Cardiac muscle cell (in vitro differentiated cells and primary cell): Measurements from ENCODE around the gene SELENOH. TPM values are rescaled to one million over a fixed set of nuclear protein-coding genes. Genes with fewer than 3 reads are reported as not detected.
A peak's percentile ranks its signal among the peaks of the same experiment; 100 is the strongest.
"Not testable (repeated sequence)": the region's sequence is repeated elsewhere in the genome, so short reads cannot be mapped to it uniquely, and the experiment has no call there.

Experiments used
- DNase-seq, 2 donors: peaks; one replicate each; pipeline versions ENCODE4 v3.0.0 to v3.0.0-alpha.2; 2010 to 2017; ENCODE audit warnings: low read depth in 1 of 2, low spot score in 1 of 2
- H3K27ac ChIP-seq: fragments of 200-600 bp; sonication (generic); 2 replicates; pipeline ENCODE4 v1.5.1; 2016
- H3K27me3 ChIP-seq: fragments of 200-600 bp; sonication (generic); 2 replicates; pipeline ENCODE4 v1.6.0; 2016; ENCODE audit warnings: control low read depth
- H3K36me3 ChIP-seq: fragments of 200-600 bp; sonication (generic); 2 replicates; pipeline ENCODE4 v1.5.1; 2016; ENCODE audit warnings: control low read depth
- H3K4me1 ChIP-seq: fragments of 200-600 bp; sonication (generic); 2 replicates; pipeline ENCODE4 v1.8.1; 2017; ENCODE audit warnings: low read depth, mild to moderate bottlenecking, mixed run types
- H3K4me3 ChIP-seq: fragments of 200-600 bp; sonication (generic); 2 replicates; pipeline ENCODE4 v1.5.1; 2016; ENCODE audit warnings: mild to moderate bottlenecking
- H3K9me3 ChIP-seq: fragments of 200-600 bp; sonication (generic); 2 replicates; pipeline ENCODE4 v1.5.1; 2017; ENCODE audit warnings: low read depth, mild to moderate bottlenecking, control low read depth
- polyA plus RNA-seq: library from polyadenylated mRNA; unstranded; fragments of >200 nt; fragmentation: Nextera tagmentation; extraction: Ambion mirVana; gene quantifications from 2 replicates; pipeline ENCODE4 v1.2.1, GENCODE V29; 2016
- total RNA-seq: library from RNA; depleted of rRNA; stranded (reverse); fragments of >200 nt; gene quantifications from 2 replicates; pipeline ENCODE4 v1.2.3, GENCODE V29; 2016
- TF ChIP-seq, protein P1 (sequence below): IDR thresholded peaks from 2 replicates; pipeline ENCODE4 v1.5.1; 2012; ENCODE audit warnings: low read depth, mild to moderate bottlenecking, low read length

Gene SELENOH
- total and polyA plus RNA-seq, 2 experiments from 2014 or later: 289 to 311 TPM

GRCh38 chr11:57713835-57714234 is 27.5 kb upstream of the SELENOH start:
- no peaks in the 10 kb centered on the region for H3K9me3 ChIP-seq
- H3K27ac ChIP-seq: no peak overlapping the region
- TF ChIP-seq, protein P1, sequence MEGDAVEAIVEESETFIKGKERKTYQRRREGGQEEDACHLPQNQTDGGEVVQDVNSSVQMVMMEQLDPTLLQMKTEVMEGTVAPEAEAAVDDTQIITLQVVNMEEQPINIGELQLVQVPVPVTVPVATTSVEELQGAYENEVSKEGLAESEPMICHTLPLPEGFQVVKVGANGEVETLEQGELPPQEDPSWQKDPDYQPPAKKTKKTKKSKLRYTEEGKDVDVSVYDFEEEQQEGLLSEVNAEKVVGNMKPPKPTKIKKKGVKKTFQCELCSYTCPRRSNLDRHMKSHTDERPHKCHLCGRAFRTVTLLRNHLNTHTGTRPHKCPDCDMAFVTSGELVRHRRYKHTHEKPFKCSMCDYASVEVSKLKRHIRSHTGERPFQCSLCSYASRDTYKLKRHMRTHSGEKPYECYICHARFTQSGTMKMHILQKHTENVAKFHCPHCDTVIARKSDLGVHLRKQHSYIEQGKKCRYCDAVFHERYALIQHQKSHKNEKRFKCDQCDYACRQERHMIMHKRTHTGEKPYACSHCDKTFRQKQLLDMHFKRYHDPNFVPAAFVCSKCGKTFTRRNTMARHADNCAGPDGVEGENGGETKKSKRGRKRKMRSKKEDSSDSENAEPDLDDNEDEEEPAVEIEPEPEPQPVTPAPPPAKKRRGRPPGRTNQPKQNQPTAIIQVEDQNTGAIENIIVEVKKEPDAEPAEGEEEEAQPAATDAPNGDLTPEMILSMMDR: no peak
- H3K36me3 ChIP-seq: no peaks in the 10 kb centered on the region
- DNase-seq: no peak
- no peaks in the 10 kb centered on the region for H3K27me3 ChIP-seq
- peaks cover 15% of the 10 kb centered on the region for H3K4me1 ChIP-seq
- peak overlapping the region; percentile 68 for H3K4me3 ChIP-seq

GRCh38 chr11:57716726-57717125 is 24.6 kb upstream of the SELENOH start:
- H3K27me3 ChIP-seq, H3K4me3 ChIP-seq, DNase-seq, H3K27ac ChIP-seq, H3K9me3 ChIP-seq, H3K36me3 ChIP-seq: not testable (repeated sequence)
- peaks cover 11% of the 10 kb centered on the region for H3K4me1 ChIP-seq

- no peaks in the 10 kb centered on the region for H3K27me3 ChIP-seq
- H3K4me3 ChIP-seq: no peak overlapping the region
- no peak for DNase-seq
- TF ChIP-seq, protein P1: no peak
- no peaks in the 10 kb centered on the region for H3K4me1 ChIP-seq
- no peaks in the 10 kb centered on the region for H3K36me3 ChIP-seq
- H3K9me3 ChIP-seq: no peaks in the 10 kb centered on the region
- H3K27ac ChIP-seq: no peak overlapping the region
Measured at GRCh38 chr11:57727185-57727584, 14.1 kb upstream of the SELENOH start.

GRCh38 chr11:57728829-57729228 is 12.5 kb upstream of the SELENOH start:
- H3K9me3 ChIP-seq: no peaks in the 10 kb centered on the region
- TF ChIP-seq, protein P1: no peak
- DNase-seq: no peak
- H3K4me3 ChIP-seq: no peak overlapping the region
- H3K27ac ChIP-seq: peak overlapping the region; percentile 73
- H3K36me3 ChIP-seq: no peaks in the 10 kb centered on the region
- no peaks in the 10 kb centered on the region for H3K4me1 ChIP-seq
- no peaks in the 10 kb centered on the region for H3K27me3 ChIP-seq

- no peaks in the 10 kb centered on the region for H3K4me1 ChIP-seq
- TF ChIP-seq, protein P1: no peak
- H3K27me3 ChIP-seq: no peaks in the 10 kb centered on the region
- DNase-seq: no peak
- H3K9me3 ChIP-seq: no peaks in the 10 kb centered on the region
- H3K27ac ChIP-seq: peak overlapping the region; percentile 73
- H3K4me3 ChIP-seq: no peak overlapping the region
- H3K36me3 ChIP-seq: no peaks in the 10 kb centered on the region
Measured at GRCh38 chr11:57729479-57729878, 11.8 kb upstream of the SELENOH start.

- Histone ChIP-seq H3K9me3 (no peaks in the 10 kb centered on the region), H3K27me3 (no peaks in the 10 kb centered on the region), H3K36me3 (no peaks in the 10 kb centered on the region), H3K27ac (no peak overlapping the region), H3K4me1 (peaks cover 15% of the 10 kb centered on the region), H3K4me3 (no peak overlapping the region)
- TF ChIP-seq, protein P1: no peak
- DNase-seq: no peak
Measured at GRCh38 chr11:57732661-57733060, 8.6 kb upstream of the SELENOH start.
